GM12864 (cell line): ENCODE data around the gene SLC7A9.

Experiments used
- DNase-seq: peaks from one replicate; pipeline ENCODE4 v3.0.0-alpha.2; 2011; ENCODE audit warnings: low read depth
- H3K4me3 ChIP-seq: 2 replicates; pipeline ENCODE4 v1.5.1; 2011; ENCODE audit warnings: mild to moderate bottlenecking, low read depth, low read length, control low read depth
- TF ChIP-seq, protein P1 (sequence below): IDR thresholded peaks from 2 replicates; pipeline ENCODE4 v1.5.1; 2011; ENCODE audit warnings: low read depth, mild to moderate bottlenecking, moderate library complexity, low read length, control low read depth, inconsistent platforms; ENCODE audit errors: missing control alignments

Gene SLC7A9

DNA sequence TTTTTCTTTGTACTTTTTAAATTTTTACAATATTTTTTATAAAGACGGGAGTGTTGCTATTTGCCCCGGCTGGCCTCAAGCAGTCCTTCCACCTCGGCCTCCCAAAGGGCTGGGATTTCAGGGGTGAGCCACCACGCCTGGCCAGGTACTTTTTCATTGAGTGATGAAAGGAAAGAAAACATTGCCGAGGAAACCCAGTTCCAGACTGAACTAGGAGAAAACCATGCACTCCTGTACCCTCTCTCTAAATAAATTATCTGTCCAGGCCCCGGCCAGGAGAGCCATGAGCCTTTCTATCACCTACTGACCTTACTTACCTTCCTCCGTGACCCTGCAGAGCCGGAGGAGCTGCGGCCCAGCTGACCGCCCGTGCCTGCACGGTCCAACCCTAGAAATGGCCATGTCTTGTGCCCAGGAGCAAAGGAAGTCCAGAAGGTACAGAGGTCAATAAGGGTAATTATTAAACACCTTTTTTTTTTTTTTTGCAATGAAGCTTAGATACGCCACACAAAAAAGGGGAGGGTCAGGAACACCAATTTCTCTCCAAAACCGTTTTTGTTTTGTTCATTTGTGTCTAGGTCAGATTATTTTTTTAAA lies at the start of gene SLC7A9:
Gene SLC7A9, minus strand, starts transcription at position 399 of the 597 bp plus-strand sequence. CDS start 1,233 bp downstream, outside the sequence.
- no peak for DNase-seq
- TF ChIP-seq, protein P1, sequence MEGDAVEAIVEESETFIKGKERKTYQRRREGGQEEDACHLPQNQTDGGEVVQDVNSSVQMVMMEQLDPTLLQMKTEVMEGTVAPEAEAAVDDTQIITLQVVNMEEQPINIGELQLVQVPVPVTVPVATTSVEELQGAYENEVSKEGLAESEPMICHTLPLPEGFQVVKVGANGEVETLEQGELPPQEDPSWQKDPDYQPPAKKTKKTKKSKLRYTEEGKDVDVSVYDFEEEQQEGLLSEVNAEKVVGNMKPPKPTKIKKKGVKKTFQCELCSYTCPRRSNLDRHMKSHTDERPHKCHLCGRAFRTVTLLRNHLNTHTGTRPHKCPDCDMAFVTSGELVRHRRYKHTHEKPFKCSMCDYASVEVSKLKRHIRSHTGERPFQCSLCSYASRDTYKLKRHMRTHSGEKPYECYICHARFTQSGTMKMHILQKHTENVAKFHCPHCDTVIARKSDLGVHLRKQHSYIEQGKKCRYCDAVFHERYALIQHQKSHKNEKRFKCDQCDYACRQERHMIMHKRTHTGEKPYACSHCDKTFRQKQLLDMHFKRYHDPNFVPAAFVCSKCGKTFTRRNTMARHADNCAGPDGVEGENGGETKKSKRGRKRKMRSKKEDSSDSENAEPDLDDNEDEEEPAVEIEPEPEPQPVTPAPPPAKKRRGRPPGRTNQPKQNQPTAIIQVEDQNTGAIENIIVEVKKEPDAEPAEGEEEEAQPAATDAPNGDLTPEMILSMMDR = no peak

DNA sequence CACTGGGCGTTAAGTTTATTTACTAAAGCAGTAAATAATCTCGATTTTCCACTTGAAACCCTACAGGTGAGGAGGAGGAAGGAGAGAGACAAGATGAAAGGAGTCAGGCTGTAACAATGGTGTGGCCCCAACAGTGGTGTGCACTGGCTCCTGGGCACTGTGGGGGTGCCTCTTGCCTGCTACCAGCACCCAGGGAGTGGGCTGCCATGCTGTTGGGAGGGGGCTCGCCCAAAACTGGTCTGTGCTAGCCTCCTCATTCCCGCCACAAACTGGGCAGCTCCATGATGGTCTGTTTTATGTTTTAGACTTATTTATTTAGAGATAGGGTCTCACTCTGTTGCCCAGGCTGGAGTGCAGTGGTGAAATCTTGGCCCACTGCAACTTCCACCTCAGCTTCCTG lies 49.8 kb upstream of the SLC7A9 start:
- no peak for DNase-seq
- no peak overlapping the region for H3K4me3 ChIP-seq
- TF ChIP-seq, protein P1 = no peak

More for the DNA sequence above, at the start of gene SLC7A9:
- H3K4me3 ChIP-seq = no peak within 1 kb of the TSS

DNA sequence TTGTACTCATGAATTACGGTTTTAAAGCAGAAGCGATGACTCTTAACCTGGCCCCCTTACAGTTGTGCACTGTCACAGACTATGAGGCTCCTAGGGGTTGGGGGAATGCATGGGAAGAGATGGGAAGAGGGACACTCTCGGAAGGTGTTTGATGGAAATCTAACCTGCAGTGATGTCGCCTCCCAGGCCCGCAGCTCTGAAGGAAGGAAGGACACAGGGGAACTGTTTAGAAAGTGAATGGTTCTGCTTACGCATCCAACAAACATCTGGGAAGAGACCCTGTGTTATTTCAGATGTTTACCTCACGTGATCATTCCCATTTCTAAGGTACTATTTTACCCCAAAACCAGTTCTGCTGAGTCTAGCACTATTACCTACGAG lies 48.0 kb upstream of the SLC7A9 start:
- no peak for DNase-seq
- TF ChIP-seq, protein P1 = no peak
- no peak overlapping the region for H3K4me3 ChIP-seq

DNA sequence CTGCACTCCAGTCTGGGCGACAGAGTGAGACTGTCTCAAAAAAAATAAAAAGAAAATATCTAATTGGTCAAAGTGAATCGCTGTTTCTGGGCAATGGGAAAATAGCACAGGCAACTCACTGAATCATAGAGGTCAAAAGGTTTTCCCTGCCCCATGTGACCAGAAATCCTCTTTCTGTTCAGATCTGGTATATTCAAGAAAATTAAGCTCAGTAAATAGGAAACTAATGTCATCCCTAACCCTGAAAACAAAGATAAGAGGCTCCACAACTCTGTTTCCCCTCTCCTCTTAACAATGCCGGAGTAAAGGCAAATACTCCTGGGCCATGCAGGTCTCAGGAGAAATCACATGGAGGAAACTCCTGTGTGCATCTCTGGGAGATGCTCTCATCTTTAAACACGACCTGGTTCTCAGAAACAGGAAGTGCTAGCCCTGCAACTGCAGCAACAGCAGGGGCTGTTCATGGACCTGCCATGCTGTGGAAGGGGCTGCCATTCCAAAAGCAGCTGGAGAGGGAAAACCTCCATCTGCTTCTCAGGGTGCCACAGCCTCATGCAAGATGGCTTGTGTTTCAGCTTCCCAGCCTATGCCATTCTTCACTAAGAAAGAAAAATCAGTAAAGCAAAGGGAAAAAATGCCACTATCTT lies 47.5 kb upstream of the SLC7A9 start:
- H3K4me3 ChIP-seq = no peak overlapping the region
- TF ChIP-seq, protein P1 = no peak
- DNase-seq = no peak

DNA sequence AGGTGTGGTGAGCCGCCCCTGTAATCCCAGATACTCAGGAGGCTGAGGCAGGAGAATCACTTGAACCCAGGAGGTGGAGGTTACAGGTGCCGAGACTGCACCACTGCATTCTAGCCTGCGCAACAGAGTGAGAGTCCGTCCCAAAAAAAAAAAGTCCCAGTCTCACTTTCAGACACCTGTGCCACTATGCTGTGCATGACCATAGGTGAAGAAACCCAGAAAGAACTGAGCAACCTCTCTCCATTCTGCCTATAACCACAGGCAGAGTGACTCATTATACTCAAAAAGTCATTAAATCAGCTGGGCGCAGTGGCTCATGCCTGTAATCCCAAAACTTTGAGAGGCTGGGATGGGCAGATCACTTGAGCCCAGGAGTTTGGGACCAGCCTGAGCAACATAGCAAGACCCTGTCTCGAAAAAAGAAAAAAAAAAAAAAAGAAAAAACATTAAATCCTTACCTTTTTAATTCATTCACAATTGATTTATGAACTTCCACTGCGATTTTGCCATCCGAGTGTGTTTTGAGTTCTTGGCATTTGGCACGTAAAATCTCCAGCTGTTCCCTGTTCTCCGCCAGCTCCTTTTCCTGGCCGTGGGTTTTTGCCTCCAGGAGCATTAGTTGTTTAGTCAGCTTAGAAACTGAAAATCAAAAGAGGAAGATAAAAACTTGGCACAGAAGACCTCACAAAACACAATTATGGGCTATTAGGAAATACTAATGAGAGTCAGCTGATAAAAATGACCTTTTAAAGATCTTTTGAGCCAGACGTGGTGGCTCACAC lies 45.5 kb upstream of the SLC7A9 start:
- H3K4me3 ChIP-seq = no peak overlapping the region
- no peak for DNase-seq
- TF ChIP-seq, protein P1 = no peak

DNA sequence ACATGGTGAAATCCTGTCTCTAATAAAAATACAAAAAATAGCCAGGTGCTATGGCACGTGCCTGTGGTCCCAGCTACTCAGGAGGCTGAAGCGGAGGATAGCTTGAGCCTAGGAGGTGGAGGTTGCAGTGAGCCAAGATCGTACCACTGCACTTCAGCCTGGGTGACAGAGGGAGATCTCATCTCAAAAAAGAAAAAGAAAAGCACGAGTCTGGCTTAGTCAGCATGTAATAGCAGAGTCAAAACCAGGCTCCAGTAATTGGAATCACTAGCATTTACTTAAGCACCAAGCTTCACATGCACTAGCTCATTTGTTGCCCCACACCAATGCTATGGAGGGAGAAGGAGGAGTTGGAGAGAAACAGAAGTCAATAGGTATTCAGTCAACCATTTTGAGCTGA lies 41.9 kb upstream of the SLC7A9 start:
- H3K4me3 ChIP-seq = no peak overlapping the region
- TF ChIP-seq, protein P1 = no peak
- no peak for DNase-seq
